Mucosa of gallbladder (tissue), 1 donor: ENCODE data around the gene RALGDS. TPM values are rescaled to one million over a fixed set of nuclear protein-coding genes. Genes with fewer than 3 reads are reported as not detected.
"Not testable (repeated sequence)": the region's sequence is repeated elsewhere in the genome, so short reads cannot be mapped to it uniquely, and the experiment has no call there.

Experiments
- DNase-seq: peaks from one replicate; pipeline ENCODE4 v3.0.0-alpha.2; 2020; ENCODE audit warnings: low spot score
- total RNA-seq: library from RNA; stranded (reverse); gene quantifications from one replicate; pipeline ENCODE4 v1.2.1, GENCODE V29; 2021
- donor health status: DM: no; HTN: no; CAD: no.

Gene RALGDS
- total RNA-seq, 1 donor from 2014 or later, result 50.7 TPM

DNA sequence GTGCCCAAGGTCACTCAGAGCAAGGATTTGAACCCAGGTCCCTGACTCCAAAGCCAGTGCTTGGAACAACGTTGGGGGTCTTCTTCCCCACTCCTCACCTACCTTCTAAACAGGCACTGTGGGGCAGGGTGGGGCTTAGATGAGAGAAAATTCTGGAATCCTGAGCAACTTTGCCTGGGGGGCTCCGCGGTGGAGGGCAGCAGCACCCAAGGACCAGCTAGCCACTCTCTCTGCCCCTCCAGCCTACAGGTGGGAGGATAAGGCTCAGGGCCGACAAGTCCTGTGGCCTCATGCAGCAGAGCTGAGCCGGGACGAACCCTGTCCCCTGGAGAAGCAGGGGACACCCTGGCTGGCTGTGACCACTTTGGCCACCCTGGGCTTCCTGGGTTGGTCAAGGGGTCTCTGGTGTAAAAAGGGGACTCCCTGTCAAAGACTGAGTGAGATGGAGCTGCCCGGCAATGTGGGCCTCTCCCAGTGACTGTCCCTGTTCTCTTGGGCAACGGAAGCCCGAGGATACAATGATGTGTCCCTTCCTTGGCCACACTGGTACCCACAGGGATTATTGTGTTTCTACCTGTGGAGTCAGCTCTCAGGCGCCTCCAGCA lies 32.8 kb downstream of the RALGDS start:
- no peak for DNase-seq

DNA sequence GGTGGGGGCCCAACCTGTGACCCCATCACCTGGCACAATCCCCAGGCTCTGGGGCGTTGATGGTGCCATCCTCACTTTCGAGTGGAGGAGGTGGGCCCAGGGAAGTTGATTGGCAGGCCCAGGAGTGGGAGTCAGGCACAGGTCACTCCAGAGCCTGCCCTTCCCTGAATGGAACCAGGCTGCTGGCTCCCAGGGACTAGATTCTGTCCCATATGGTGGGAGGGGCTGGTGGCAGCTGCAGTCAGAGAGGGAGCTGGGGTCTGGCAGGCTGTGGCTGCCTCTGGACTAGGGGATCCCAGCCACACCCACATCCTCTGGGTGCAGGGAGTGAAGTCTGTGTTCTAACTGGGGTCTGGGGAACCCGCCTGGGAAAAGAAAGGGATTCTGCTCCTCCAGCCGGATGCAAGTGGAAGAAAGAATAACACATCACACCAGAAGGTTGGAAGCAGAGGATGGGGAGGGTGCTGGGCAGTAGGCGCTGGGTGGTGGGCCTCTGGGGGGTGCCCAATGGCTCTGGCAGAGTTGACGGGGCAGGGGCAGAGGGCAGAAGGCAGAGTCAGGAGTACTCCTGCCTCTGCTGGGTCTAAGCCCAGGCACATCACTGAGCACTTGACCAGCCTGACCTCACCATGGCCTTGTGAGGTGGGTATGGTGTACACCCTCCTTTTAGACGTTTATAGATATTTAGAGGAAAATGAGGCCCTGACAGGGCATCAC lies 33.5 kb downstream of the RALGDS start:
- DNase-seq, result no peak

DNA sequence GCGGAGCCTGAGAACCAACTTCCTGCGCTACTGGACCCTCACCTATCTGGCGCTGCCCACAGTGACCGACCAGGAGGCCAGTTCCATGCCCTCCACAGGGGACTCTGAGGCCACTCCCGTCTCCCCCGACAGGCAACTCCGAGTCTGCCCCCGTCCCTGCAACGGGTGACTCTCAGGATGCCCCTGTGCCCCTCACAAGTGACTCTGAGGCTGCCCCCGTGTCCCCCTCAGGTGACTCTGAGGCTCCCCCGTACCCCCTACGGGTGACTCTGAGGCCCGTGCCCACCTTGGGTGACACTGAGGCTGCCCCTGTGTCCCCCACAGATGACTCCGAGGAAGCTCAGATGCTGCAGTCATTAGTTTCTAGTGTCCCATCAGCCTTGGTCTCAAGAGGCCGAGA lies 34.1 kb downstream of the RALGDS start:
- DNase-seq, result no peak

DNA sequence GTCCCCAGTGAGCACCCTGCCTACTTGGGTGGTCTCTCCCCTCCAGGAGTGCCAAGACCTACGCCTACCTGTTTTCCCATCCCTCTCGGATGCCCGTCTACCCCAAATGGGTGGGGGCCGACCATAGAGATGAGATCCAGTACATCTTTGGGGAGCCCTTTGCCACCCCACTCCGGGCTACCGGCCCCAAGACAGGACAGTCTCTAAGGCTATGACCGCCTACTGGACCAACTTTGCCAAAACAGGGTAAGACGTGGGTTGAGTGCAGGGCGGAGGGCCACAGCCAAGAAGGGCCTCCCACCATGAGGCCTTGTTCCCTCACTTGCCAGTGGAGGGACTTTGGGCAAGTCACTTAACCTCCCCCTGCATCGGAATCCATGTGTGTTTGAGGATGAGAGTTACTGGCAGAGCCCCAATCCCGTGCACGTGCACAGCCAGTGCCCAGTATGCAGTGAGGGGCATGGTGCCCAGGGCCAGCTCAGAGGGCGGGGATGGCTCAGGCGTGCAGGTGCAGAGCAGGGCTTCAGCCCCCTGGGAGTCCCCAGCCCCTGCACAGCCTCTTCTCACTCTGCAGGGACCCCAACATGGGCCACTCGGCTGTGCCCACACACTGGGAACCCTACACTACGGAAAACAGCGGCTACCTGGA lies 34.7 kb downstream of the RALGDS start:
- DNase-seq, result not testable (repeated sequence)

DNA sequence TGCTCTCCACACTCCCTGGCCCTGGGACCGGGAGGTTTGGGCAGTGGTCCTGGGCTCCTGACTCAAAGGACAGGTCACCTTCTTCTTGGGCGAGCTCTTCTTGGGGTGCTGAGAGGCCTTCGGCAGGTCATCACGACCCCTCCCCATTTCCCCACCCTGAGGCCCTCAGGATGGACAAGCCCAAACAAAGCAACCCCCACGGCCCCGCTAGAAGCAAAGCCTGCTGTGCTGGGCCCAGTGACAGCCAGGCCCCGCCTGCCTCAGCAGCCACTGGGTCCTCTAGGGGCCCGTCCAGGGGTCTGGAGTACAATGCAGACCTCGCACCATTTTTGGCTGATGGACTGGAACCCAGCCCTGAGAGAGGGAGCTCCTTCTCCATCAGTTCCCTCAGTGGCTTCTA lies 37.4 kb downstream of the RALGDS start:
- DNase-seq, result not testable (repeated sequence)

DNA sequence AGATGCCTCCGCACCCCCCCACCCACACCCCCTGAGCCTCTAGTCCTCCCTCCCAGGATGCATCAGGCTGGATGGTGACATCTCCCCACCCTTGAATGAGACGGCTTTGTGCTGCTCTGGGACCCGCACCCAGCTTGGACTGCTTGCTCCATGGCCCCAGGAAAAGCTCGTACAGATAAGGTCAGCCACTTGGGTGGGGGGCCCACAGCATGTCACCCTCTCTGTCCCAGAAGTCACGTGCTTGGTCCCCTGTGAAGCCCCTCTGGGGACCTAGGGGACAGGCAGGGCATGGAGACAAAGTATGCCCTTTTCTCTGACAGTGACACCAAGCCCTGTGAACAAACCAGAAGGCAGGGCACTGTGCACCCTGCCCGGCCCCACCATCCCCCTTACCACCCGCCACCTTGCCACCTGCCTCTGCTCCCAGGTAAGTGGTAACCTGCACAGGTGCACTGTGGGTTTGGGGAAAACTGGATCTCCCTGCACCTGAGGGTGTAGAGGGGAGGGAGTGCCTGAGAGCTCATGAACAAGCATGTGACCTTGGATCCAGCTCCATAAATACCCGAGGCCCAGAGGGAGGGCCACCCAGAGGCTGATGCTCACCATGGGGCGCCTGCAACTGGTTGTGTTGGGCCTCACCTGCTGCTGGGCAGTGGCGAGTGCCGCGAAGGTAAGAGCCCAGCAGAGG lies 38.9 kb downstream of the RALGDS start:
- DNase-seq, result not testable (repeated sequence)

DNA sequence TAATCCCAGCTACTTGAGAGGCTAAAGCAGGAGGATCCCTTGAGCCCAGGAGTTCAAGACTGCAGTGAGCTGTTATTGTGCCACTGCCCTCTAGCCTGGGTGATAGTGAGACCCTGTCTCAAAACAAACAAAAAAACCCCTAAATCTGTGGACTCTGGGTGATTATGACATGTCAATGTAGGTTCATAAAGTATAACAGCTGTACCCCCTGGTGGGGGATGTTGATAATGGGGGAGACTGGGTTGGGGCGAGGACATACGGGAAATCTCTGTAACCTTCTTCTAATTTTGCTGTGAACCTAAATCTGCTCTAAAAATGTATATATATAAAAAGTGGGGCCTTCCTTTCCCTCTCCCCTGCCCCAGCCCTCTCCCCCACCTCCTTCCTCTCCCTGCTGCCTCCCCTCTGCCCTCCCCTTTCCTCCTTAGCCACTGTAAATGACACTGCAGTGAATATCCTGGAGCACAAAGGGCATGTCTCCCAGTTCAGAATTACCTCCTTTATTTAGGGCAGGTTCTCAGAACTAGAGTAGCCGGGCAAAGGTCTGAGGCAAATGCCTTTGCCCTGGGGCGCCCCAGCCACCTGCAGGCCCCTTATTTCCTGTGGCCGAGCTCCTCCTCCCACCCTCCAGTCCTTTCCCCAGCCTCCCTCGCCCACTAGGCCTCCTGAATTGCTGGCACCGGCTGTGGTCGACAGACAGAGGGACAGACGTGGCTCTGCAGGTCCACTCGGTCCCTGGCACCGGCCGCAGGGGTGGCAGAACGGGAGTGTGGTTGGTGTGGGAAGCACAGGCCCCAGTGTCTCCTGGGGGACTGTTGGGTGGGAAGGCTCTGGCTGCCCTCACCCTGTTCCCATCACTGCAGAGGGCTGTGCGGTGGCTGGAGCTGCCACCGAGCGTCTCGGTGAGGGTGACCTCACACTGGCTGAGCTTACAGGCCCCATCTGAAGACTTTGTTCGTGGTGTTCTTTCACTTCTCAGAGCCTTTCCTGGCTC lies 40.0 kb downstream of the RALGDS start:
- not testable (repeated sequence) for DNase-seq

DNA sequence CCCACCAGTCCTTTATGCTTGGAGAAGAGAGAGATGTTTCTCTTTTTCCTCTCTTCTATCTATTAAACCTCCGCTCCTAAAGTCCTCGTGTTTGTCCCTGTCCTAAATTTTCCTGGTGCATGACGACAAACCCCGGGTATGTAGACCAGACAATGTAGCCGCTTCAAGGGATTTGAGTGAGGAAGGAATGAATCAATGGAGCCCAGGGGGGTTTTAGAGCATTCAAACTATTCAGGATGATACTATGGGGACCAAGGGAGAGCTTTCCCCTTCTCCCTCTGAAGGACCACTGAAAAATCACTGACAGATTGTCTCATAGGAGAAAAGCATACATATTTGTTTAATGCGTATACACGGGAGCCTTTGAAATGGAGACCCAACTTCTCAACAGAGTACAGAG lies 40.9 kb downstream of the RALGDS start:
- DNase-seq, result no peak

DNA sequence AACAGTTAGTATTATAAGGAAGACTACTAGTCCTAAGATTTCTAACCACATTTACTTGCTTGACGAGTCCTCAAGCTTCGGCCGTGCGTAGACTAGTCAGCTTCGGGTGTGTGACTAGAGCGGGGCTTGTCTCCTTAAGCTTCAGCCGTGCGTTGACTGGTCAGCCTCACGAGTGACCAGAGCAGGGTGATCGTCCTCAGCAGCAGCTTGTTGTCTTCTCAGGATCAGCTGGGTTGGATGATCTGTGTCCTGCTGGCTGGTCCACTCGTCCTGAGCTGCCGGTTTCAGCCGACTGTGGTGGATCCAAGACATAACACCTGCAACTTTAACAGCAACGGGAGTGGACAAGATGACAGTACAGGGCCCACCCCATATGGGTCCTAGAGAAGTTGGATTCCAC lies 42.6 kb downstream of the RALGDS start:
- DNase-seq, result no peak

DNA sequence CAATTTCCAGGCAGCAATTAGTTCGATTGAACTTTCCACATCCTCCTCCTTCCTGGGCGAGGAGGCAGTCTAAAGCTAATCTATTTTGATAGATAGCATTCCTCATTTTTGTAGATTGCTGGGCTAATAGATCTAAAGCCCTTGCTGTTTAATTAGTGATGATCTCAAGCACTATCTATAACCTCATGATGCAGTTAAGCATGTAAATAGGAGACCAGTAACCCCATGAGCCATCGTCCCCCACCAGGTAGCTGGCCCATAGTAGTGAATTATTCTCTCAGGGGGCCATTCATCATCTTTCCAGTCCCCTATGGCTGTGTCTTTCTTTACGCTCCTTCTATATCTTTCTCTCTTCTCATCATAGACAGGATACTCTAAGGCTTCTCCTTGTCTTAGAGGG lies 44.3 kb downstream of the RALGDS start:
- no peak for DNase-seq

DNA sequence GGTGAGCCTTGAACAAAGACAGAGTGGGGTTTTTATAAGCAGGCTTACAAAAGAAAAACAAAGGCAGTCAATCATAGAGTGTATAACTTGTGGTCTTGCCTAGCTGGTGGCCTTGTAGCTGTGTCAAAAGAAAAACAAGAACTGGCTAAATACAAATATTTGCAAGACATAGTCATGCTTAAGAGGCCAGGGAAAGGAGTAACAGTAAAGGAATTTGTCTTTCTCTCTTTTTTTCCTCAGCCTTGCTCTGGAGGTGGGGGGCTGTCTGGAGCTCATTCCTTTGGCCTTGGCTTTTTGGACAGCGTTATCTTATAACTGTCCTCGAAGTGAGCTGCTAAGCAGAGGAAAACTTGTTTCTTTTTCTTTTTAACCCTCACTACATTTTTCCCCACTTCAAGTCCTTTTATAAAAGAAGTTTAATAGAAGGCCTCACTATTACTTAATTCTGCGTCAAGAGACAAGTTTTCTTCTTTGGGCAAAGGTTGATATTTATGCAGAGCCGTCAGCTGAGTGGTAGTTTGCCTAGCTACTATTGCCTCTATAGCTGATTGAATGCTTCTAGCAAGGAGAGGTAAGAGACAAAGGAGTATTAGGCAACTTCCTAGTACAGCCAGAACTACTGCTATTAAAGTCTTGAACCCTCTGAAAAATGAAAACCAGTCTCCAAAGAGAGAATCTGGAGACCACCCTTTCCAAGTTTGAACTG lies 45.0 kb downstream of the RALGDS start:
- DNase-seq, result no peak

DNA sequence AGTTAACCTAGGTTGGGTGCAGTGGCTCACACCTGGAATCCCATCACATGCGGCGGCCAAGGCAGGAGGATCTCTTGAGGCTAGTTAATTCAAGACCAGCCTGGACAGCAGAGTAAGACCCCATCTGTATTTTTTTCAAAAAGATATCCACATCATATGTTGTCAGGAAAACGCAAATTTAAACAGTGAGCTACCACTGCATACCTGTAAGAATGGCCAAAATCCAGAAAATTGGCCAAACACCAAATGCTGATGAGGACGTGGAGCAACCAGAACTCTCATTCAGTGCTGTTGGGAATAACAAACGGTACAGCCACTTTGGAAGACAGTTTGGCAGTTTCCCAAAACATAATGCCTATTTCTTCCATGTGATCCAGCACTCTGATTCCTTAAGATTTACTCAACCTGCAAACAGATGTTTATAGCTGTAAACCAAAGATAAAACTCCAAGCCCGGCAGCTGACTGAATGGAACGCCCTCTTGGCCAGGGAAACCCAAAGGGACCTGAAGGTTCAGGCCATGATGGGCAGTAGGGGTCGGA lies 46.9 kb downstream of the RALGDS start:
- no peak for DNase-seq

DNA sequence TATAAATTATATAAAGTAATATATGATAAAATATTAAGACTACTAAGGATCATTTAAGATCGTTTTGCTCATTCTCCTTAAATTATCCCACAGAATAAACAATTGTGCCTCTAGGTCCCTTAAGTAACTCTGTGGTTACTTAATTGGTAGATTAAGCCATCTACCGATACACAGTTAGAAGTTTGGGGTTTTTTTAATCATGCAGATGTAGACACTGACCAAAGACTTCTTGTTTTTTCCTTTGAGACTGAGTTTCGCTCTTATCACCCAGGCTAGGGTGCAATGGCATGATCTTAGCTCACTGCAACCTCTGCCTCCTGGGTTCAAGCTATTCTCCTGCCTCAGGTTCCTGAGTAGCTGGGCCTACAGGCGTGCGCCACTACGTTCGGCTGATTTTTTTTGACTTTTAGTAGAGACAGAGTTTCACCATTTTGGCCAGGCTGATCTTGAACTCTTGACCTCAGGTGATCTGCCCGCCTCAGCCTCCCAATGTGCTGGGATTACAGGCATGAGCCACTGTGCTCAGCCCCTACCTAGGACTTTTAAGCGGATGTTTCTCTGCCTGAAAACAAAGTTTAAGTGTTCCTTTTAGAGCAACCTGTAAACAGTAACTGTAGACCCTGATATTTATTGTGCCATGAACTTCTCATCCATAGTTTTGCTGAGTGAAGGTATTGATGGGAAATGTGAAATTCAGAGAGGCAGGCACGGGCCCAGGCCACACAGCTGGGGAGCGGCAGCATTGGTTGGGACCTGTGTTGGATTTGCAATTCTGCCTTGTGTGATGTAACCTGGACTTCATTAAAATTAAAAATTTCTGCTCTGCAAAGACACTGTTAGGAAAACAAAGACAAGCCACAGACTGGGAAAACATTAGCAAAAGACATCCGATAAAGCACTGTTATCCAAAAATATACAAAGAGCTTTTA lies 47.7 kb downstream of the RALGDS start:
- no peak for DNase-seq

DNA sequence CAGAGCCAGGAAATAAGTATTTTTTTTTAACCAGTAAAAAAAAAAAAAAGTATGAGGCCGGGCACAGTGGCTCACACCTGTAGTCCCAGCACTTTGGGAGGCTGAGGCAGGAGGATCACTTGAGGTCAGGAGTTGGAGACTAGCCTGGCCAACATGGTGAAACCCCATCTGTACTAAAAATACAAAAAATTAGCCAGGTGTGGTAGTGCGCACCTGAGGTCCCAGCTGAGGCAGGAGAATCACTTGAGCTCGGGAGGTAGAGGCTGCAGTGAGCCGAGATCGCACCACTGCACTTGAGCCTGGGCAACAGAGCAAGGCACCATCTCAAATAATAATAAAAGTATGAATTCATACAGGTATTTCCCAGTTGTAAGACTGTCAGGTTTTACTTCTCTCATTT lies 48.8 kb downstream of the RALGDS start:
- not testable (repeated sequence) for DNase-seq

DNA sequence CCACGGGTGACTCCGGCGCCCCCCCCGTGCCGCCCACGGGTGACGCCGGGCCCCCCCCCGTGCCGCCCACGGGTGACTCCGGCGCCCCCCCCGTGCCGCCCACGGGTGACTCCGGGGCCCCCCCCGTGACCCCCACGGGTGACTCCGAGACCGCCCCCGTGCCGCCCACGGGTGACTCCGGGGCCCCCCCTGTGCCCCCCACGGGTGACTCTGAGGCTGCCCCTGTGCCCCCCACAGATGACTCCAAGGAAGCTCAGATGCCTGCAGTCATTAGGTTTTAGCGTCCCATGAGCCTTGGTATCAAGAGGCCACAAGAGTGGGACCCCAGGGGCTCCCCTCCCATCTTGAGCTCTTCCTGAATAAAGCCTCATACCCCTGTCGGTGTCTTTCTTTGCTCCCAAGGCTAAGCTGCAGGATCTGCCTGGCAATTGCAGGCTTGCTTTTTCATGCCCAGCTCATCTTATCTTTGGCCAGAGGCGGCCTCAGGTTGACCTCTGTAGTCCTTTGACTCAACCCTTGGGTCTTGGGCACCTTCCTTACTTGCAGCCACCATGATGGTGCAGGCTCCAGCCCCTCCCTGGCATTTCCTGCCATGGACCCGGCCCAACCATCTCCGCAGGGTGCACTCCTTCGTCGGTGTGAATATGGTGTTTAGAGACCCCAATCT lies 49.4 kb downstream of the RALGDS start:
- no peak for DNase-seq

DNA sequence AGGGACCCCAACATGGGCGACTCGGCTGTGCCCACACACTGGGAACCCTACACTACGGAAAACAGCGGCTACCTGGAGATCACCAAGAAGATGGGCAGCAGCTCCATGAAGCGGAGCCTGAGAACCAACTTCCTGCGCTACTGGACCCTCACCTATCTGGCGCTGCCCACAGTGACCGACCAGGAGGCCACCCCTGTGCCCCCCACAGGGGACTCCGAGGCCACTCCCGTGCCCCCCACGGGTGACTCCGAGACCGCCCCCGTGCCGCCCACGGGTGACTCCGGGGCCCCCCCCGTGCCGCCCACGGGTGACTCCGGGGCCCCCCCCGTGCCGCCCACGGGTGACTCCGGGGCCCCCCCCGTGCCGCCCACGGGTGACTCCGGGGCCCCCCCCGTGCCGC lies 50.1 kb downstream of the RALGDS start:
- DNase-seq, result not testable (repeated sequence)

DNA sequence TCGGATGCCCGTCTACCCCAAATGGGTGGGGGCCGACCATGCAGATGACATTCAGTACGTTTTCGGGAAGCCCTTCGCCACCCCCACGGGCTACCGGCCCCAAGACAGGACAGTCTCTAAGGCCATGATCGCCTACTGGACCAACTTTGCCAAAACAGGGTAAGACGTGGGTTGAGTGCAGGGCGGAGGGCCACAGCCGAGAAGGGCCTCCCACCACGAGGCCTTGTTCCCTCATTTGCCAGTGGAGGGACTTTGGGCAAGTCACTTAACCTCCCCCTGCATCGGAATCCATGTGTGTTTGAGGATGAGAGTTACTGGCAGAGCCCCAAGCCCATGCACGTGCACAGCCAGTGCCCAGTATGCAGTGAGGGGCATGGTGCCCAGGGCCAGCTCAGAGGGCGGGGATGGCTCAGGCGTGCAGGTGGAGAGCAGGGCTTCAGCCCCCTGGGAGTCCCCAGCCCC lies 50.5 kb downstream of the RALGDS start:
- not testable (repeated sequence) for DNase-seq

DNA sequence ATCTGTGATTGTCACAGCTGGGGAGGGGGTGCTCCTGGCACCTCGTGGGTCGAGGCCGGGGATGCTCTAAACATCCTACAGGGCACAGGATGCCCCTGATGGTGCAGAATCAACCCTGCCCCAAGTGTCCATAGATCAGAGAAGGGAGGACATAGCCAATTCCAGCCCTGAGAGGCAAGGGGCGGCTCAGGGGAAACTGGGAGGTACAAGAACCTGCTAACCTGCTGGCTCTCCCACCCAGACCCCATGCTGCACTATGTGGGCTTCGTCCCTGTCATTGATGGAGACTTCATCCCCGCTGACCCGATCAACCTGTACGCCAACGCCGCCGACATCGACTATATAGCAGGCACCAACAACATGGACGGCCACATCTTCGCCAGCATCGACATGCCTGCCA lies 52.6 kb downstream of the RALGDS start:
- DNase-seq, result not testable (repeated sequence)

DNA sequence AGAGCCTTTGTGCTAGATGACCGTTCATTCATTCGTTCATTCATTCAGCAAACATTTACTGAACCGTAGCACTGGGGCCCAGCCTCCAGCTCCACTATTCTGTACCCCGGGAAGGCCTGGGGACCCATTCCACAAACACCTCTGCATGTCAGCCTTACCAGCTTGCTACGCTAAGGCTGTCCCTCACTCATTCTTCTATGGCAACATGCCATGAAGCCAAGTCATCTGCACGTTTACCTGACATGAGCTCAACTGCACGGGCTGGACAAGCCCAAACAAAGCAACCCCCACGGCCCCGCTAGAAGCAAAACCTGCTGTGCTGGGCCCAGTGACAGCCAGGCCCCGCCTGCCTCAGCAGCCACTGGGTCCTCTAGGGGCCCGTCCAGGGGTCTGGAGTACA lies 53.2 kb downstream of the RALGDS start:
- DNase-seq, result no peak
